GM23338 (cell line): ENCODE results near the gene SCCPDH.

Source experiments
- CREB1 ChIP-seq: fragments of 250-450 bp; sonication (Bioruptor Pico); IDR thresholded peaks from 2 replicates; pipeline ENCODE4 v1.5.0; 2020; ENCODE audit warnings: low read depth, mild to moderate bottlenecking, moderate library complexity
- ETS1 ChIP-seq: IDR thresholded peaks from 2 replicates; pipeline ENCODE4 v1.6.1; 2016; ENCODE audit warnings: antibody characterized with exemption
- EZH2 ChIP-seq: fragments of 200-600 bp; sonication (generic); IDR thresholded peaks from one replicate; pipeline ENCODE4 v1.8.0; 2017; ENCODE audit warnings: antibody characterized with exemption, mild to moderate bottlenecking, low read depth; ENCODE audit not compliant: unreplicated experiment
- EZH2phosphoT487 ChIP-seq: fragments of 200-600 bp; sonication (generic); IDR thresholded peaks from one replicate; pipeline ENCODE4 v1.8.1; 2018; ENCODE audit warnings: antibody characterized with exemption; ENCODE audit not compliant: unreplicated experiment
- JUNB ChIP-seq: IDR thresholded peaks from one replicate; pipeline ENCODE4 v1.6.1; 2016; ENCODE audit warnings: antibody characterized with exemption; ENCODE audit not compliant: unreplicated experiment
- NANOG ChIP-seq: IDR thresholded peaks from 2 replicates; pipeline ENCODE4 v1.6.1; 2016; ENCODE audit warnings: antibody characterized with exemption, borderline replicate concordance
- POLR2AphosphoS5 ChIP-seq: IDR thresholded peaks from 2 replicates; pipeline ENCODE4 v1.6.1; 2016; ENCODE audit warnings: antibody characterized with exemption, low read depth
- STAT1 ChIP-seq: IDR thresholded peaks from one replicate; pipeline ENCODE4 v1.6.1; 2016; ENCODE audit warnings: antibody characterized with exemption; ENCODE audit not compliant: unreplicated experiment
- ZNF114 ChIP-seq: fragments of 250-450 bp; sonication (Bioruptor Pico); IDR thresholded peaks from 2 replicates; pipeline ENCODE4 v1.5.0; 2020; ENCODE audit warnings: mild to moderate bottlenecking, moderate library complexity
- TF ChIP-seq, protein P1 (sequence below), 2 experiments: fragments of 200-600 bp in 1 of 2; sonication (generic) in 1 of 2; conservative IDR thresholded peaks; 2 replicates each; pipeline versions ENCODE4 v1.5.1 to v1.6.1; 2016 to 2017; ENCODE audit warnings: antibody characterized with exemption in 2 of 2, low read depth in 2 of 2, mild to moderate bottlenecking in 2 of 2, moderate library complexity in 1 of 2
- TF ChIP-seq, protein P2 (sequence below): IDR thresholded peaks from one replicate; pipeline ENCODE4 v1.6.1; 2018; ENCODE audit warnings: antibody characterized with exemption; ENCODE audit not compliant: unreplicated experiment

- TF ChIP-seq EZH2 = no peak
- TF ChIP-seq, protein P1, sequence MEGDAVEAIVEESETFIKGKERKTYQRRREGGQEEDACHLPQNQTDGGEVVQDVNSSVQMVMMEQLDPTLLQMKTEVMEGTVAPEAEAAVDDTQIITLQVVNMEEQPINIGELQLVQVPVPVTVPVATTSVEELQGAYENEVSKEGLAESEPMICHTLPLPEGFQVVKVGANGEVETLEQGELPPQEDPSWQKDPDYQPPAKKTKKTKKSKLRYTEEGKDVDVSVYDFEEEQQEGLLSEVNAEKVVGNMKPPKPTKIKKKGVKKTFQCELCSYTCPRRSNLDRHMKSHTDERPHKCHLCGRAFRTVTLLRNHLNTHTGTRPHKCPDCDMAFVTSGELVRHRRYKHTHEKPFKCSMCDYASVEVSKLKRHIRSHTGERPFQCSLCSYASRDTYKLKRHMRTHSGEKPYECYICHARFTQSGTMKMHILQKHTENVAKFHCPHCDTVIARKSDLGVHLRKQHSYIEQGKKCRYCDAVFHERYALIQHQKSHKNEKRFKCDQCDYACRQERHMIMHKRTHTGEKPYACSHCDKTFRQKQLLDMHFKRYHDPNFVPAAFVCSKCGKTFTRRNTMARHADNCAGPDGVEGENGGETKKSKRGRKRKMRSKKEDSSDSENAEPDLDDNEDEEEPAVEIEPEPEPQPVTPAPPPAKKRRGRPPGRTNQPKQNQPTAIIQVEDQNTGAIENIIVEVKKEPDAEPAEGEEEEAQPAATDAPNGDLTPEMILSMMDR (conservative IDR thresholded peaks at IDR 0.05; ENCODE audit: low read depth in 2 of 2) = no peak
- no peak for TF ChIP-seq EZH2phosphoT487
- no peak for TF ChIP-seq POLR2AphosphoS5
- TF ChIP-seq ETS1 = no peak
- TF ChIP-seq JUNB = no peak
- TF ChIP-seq CREB1 (CRISPR knock-in tag) = no peak
- TF ChIP-seq, protein P2, sequence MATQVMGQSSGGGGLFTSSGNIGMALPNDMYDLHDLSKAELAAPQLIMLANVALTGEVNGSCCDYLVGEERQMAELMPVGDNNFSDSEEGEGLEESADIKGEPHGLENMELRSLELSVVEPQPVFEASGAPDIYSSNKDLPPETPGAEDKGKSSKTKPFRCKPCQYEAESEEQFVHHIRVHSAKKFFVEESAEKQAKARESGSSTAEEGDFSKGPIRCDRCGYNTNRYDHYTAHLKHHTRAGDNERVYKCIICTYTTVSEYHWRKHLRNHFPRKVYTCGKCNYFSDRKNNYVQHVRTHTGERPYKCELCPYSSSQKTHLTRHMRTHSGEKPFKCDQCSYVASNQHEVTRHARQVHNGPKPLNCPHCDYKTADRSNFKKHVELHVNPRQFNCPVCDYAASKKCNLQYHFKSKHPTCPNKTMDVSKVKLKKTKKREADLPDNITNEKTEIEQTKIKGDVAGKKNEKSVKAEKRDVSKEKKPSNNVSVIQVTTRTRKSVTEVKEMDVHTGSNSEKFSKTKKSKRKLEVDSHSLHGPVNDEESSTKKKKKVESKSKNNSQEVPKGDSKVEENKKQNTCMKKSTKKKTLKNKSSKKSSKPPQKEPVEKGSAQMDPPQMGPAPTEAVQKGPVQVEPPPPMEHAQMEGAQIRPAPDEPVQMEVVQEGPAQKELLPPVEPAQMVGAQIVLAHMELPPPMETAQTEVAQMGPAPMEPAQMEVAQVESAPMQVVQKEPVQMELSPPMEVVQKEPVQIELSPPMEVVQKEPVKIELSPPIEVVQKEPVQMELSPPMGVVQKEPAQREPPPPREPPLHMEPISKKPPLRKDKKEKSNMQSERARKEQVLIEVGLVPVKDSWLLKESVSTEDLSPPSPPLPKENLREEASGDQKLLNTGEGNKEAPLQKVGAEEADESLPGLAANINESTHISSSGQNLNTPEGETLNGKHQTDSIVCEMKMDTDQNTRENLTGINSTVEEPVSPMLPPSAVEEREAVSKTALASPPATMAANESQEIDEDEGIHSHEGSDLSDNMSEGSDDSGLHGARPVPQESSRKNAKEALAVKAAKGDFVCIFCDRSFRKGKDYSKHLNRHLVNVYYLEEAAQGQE = no peak
- TF ChIP-seq STAT1 = no peak
- no peak for TF ChIP-seq NANOG
- no peak for TF ChIP-seq ZNF114 (CRISPR knock-in tag)
These were observed 18.2 kb downstream of the SCCPDH start for GRCh38 chr1:246742396-246742795.
